Stimulated activated CD8-positive, alpha-beta memory T cell treated with anti-CD3 and anti-CD28 coated beads, Interleukin-15, amount 100 ng/mL, for 24 hours (primary cell): Measurements from ENCODE around the gene DDHD1.

ENCODE experiments used
- DNase-seq: peaks from one replicate; pipeline ENCODE4 v3.0.0-alpha.2; 2020; ENCODE audit warnings: low read depth

Gene DDHD1

GRCh38 chr14:52992236-52992870, 160.8 kb downstream of the DDHD1 start:
- no peak for DNase-seq

GRCh38 chr14:52988139-52988538, 165.0 kb downstream of the DDHD1 start:
- no peak for DNase-seq

GRCh38 chr14:52987514-52987913, 165.6 kb downstream of the DDHD1 start:
- DNase-seq, result no peak

GRCh38 chr14:52987042-52987441, 166.1 kb downstream of the DDHD1 start:
- no peak for DNase-seq
